Measurements from ENCODE around the gene MCF2L.

Gene MCF2L

GRCh38 chr13:112951674-112952371, 17.2 kb upstream of the MCF2L start:
- no peak for DNase-seq

GRCh38 chr13:112952759-112953551, 16.1 kb upstream of the MCF2L start:
- DNase-seq = no peak

GRCh38 chr13:112953591-112954487, 15.2 kb upstream of the MCF2L start:
- DNase-seq = no peak

GRCh38 chr13:112954488-112955270, 14.3 kb upstream of the MCF2L start:
- no peak for DNase-seq

- DNase-seq = no peak
These were observed 13.6 kb upstream of the MCF2L start for GRCh38 chr13:112955271-112955937.

GRCh38 chr13:112955956-112956355, 13.1 kb upstream of the MCF2L start:
- no peak for DNase-seq

GRCh38 chr13:112956571-112957294, 12.3 kb upstream of the MCF2L start:
- DNase-seq = no peak

- DNase-seq = no peak
These were observed 11.7 kb upstream of the MCF2L start for GRCh38 chr13:112957295-112957677.

GRCh38 chr13:112958127-112958989, 10.7 kb upstream of the MCF2L start:
- no peak for DNase-seq

- DNase-seq = no peak
These were observed 9.8 kb upstream of the MCF2L start for GRCh38 chr13:112959206-112959605.

- DNase-seq = no peak
These were observed 9.1 kb upstream of the MCF2L start for GRCh38 chr13:112959701-112960542.

GRCh38 chr13:112960706-112961105, 8.3 kb upstream of the MCF2L start:
- DNase-seq = no peak

GRCh38 chr13:112961457-112962369, 7.3 kb upstream of the MCF2L start:
- DNase-seq = no peak

GRCh38 chr13:112962396-112962795, 6.6 kb upstream of the MCF2L start:
- no peak for DNase-seq

- DNase-seq = no peak
These were observed 5.9 kb upstream of the MCF2L start for GRCh38 chr13:112962911-112963625.

- no peak for DNase-seq
These were observed 5.4 kb upstream of the MCF2L start for GRCh38 chr13:112963641-112964040.

GRCh38 chr13:112964971-112965492, 4.0 kb upstream of the MCF2L start:
- DNase-seq = no peak

All from NCI-H1694 treated with DMSO at 0.1 percent for 48 hours (cell line).